Thoracic aorta (tissue), 2 donors: ENCODE results near the gene KIFC3. TPM values are rescaled to one million over a fixed set of nuclear protein-coding genes. Genes with fewer than 3 reads are reported as not detected.

Experiments used
- ATAC-seq: fragments of 150-250 bp; one replicate; pipeline ENCODE4 v1.8.0; 2017; ENCODE audit warnings: low read depth; ENCODE audit not compliant: insufficient number of reproducible peaks, low FRiP score
- DNase-seq: peaks from one replicate; pipeline ENCODE4 v3.0.0-alpha.2; 2020; ENCODE audit warnings: low spot score
- H3K27ac ChIP-seq, 2 donors: fragments of 200-600 bp; sonication (generic); 1 replicate in 1 of 2; 2 replicates in 1 of 2; pipeline ENCODE4 v1.5.1; 2016; ENCODE audit warnings: mild to moderate bottlenecking in 2 of 2, moderate library complexity in 2 of 2
- H3K27me3 ChIP-seq: fragments of 200-600 bp; sonication (generic); replicated peaks from 2 replicates; pipeline ENCODE4 v1.6.0; 2016; ENCODE audit warnings: mild to moderate bottlenecking; ENCODE audit not compliant: insufficient read depth
- H3K36me3 ChIP-seq: fragments of 200-600 bp; sonication (generic); one replicate; pipeline ENCODE4 v1.5.1; 2016
- H3K4me1 ChIP-seq, 2 donors: fragments of 200-600 bp; sonication (generic); 1 replicate in 1 of 2; 2 replicates in 1 of 2; pipeline versions ENCODE4 v1.5.1 to v1.6.0; 2016; ENCODE audit warnings: low read depth in 2 of 2, mild to moderate bottlenecking in 1 of 2; ENCODE audit not compliant: control insufficient read depth in 1 of 2
- H3K4me3 ChIP-seq: fragments of 200-600 bp; sonication (generic); 2 replicates; pipeline ENCODE4 v1.5.1; 2016; ENCODE audit warnings: mild to moderate bottlenecking
- H3K9me3 ChIP-seq: fragments of 200-600 bp; sonication (generic); 2 replicates; pipeline ENCODE4 v1.5.1; 2016
- total RNA-seq, 2 donors: library from RNA; depleted of rRNA; stranded (reverse); fragments of >200 nt; gene quantifications; one replicate each; pipeline versions ENCODE4 v1.1.0 to v1.2.3, GENCODE V29; 2016
- TF ChIP-seq, protein P1 (sequence below): fragments of 200-600 bp; sonication (generic); IDR thresholded peaks from one replicate; pipeline ENCODE4 v1.5.1; 2019; ENCODE audit warnings: antibody characterized with exemption

Gene KIFC3
- total RNA-seq, 2 donors from 2014 or later, result 109 to 123 TPM

DNA sequence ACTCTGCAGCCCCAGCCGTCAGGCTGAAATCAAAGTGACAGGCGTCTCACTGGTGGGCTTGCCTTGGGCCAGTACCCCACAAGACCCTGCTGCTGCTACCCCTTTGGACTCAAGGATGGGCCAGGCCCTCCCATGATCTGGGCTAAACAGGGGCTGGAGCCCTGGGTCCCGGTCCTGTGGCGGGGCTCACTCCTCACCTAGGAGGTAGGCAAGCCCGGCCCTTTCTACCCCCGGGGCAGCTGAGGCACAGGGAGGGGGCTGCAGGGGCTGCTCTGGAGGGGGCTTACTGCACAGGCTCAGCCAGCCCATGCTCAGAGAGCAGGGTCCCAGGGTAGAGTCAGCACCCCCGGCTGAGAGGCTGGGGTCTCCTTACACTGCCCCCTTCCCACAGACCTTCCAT is 43.2 kb downstream of the KIFC3 start:
- no peak for DNase-seq
- Histone ChIP-seq H3K9me3 (no peaks in the 10 kb centered on the region), H3K4me1 (no peaks in the 10 kb centered on the region), H3K36me3 (peaks cover 18% of the 10 kb centered on the region), H3K27me3 (no peaks in the 10 kb centered on the region), H3K4me3 (no peak overlapping the region), H3K27ac (no peak overlapping the region)
- TF ChIP-seq, protein P1, sequence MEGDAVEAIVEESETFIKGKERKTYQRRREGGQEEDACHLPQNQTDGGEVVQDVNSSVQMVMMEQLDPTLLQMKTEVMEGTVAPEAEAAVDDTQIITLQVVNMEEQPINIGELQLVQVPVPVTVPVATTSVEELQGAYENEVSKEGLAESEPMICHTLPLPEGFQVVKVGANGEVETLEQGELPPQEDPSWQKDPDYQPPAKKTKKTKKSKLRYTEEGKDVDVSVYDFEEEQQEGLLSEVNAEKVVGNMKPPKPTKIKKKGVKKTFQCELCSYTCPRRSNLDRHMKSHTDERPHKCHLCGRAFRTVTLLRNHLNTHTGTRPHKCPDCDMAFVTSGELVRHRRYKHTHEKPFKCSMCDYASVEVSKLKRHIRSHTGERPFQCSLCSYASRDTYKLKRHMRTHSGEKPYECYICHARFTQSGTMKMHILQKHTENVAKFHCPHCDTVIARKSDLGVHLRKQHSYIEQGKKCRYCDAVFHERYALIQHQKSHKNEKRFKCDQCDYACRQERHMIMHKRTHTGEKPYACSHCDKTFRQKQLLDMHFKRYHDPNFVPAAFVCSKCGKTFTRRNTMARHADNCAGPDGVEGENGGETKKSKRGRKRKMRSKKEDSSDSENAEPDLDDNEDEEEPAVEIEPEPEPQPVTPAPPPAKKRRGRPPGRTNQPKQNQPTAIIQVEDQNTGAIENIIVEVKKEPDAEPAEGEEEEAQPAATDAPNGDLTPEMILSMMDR, result no peak
- ATAC-seq, result no peak

DNA sequence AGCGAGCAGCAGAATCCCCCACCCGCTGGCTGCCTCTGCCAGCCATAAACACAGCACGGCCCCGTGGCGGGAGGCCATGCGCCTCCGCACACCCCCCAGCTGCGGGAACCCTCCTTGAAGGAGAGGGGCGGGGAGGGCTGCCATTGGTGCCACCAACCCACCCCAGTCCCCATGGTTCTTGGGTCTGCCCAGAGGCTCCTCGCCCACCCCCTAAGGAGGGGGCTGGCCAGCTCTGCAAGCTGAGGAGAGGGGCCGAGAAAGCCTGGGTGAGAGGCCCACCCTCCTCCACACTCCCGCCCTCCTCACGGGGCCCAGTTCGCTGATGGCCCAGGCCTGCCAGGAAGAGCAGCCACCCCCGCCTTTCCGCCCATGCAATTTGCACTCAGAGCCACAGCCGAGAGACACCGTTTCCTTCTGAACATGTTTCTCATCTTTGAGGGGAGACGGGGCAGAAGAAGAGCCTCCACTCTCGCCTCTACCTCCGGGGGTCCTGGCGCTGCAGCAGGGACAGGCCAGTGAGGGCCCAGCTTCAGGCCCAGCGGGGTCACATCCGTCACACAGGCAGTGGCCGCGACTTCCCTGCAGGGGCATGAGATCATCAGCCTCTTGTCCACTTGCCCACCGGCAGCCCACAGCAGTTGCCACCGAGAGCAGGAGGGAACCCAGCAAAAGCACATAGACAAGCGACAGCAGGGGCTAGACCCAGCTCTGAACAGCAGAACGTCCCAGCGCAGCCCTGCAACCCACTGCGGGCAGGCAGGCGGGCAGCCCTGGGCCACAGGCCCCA is 43.8 kb downstream of the KIFC3 start:
- ATAC-seq (no peak), DNase-seq (no peak)
- peaks cover 20% of the 10 kb centered on the region for H3K36me3 ChIP-seq
- no peaks in the 10 kb centered on the region for H3K9me3 ChIP-seq
- no peak overlapping the region for H3K4me3 ChIP-seq
- TF ChIP-seq, protein P1, result no peak
- H3K27me3 ChIP-seq, result no peaks in the 10 kb centered on the region
- no peaks in the 10 kb centered on the region for H3K4me1 ChIP-seq
- H3K27ac ChIP-seq, result no peak overlapping the region

DNA sequence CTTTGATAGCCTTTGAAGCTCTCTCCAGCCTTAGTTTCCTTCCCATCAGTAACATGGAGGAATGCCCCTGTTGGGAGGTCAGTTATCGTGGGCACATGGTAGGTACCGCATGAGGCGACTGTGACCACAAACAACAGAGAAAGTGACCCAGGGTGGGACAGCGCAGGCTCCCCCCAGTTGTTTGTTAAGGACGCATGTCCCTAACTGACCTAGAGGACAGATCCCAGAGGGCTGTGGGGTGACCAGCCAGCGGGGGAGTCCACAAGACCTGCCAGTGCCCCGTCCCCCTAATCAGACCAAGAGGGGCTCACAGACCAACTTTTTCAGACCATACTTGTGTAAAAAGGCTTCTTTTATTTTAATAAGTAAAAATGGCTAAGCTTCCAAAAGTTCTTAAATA is 44.4 kb downstream of the KIFC3 start:
- Histone ChIP-seq H3K27me3 (no peaks in the 10 kb centered on the region), H3K27ac (no peak overlapping the region), H3K4me3 (no peak overlapping the region), H3K4me1 (no peaks in the 10 kb centered on the region), H3K36me3 (peaks cover 24% of the 10 kb centered on the region), H3K9me3 (no peaks in the 10 kb centered on the region)
- no peak for ATAC-seq
- TF ChIP-seq, protein P1, result no peak
- DNase-seq, result no peak

DNA sequence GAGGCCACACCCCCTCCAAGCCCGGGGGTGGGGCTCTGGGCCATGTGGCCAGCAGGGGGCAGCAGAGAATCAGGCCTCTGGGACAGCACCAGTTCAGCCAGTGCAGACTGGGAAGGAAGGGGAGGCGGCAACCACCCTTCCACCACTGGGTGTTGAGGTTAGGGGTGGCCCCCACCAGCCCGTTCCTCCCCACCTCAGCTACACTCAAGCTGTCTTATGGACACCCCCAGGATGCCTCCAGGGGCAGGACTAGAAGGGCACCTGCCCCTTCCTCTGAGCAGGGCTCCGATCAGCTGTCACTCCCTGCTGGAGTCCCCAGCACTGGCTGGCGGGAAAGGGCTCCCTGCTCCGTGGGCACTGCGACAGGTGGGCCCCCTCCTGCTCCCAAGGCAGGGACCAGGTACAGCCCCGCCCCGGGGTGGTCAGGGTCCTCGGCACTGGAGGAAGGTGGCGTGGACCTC is 44.9 kb downstream of the KIFC3 start:
- Histone ChIP-seq H3K4me3 (no peak overlapping the region), H3K27me3 (no peaks in the 10 kb centered on the region), H3K36me3 (peaks cover 23% of the 10 kb centered on the region), H3K4me1 (no peaks in the 10 kb centered on the region), H3K27ac (no peak overlapping the region), H3K9me3 (no peaks in the 10 kb centered on the region)
- ATAC-seq (peak; percentile 77), DNase-seq (peak; percentile 49)
- TF ChIP-seq, protein P1, result peak; percentile 97

DNA sequence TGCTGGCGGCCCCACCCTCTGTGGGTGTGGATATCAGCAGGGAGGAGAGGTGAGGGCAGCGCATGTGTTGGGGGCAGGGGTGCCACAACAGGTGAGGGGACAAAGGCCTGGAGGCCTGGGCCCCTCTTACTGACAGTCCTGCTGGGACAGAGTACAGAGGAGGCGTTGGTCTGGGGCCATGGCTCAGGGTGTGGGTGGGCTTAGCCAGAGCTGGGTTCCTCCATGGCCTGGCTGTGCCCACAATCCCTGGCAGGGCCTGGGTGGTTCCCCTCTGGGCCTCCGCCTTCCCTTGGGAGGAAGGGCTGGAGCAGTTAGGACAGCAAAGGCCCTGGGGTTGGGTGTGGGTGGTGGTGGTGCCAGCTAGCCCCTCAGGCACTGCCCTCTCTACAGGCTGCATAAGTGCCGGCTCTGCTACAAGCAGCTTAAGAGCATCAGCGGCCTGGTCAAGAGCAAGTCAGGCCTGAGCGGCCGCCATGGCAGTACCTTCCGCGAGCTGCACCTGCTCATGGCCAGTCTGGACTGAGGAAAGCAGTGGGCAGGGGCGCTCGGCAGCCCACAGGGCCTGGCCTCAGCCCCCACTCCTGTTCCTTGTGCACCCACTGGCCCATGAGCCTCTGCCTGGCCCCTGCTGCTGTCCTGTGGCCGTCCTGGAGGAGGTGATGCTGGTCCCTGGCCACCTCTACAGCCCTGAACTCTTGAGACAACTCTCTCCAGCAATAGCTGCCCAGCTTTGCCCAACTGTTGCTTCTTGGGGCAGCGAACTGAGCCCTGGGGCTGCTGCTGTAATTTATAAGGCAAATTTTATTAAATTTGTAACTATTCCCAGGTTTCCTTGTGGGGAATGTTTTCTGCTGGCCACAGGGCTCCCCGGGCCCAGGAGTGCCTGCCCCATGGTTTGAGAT is 45.6 kb downstream of the KIFC3 start:
- Histone ChIP-seq H3K27me3 (no peaks in the 10 kb centered on the region), H3K4me1 (no peaks in the 10 kb centered on the region), H3K9me3 (no peaks in the 10 kb centered on the region), H3K4me3 (no peak overlapping the region), H3K27ac (no peak overlapping the region), H3K36me3 (peaks cover 28% of the 10 kb centered on the region)
- DNase-seq, result no peak
- ATAC-seq, result no peak
- TF ChIP-seq, protein P1, result no peak
